LNCaP clone FGC (cell line): ENCODE measurements around the gene FAM76B.

Experiments
- DNase-seq: peaks from one replicate; pipeline ENCODE4 v3.0.0-alpha.2; 2011; ENCODE audit warnings: low read depth
- H3K4me3 ChIP-seq: 2 replicates; pipeline ENCODE4 v1.5.1; 2011; ENCODE audit warnings: mild to moderate bottlenecking, low read depth, low read length, control low read depth
- TF ChIP-seq, protein P1 (sequence below): IDR thresholded peaks from 2 replicates; pipeline ENCODE4 v1.5.1; 2012; ENCODE audit warnings: mild to moderate bottlenecking; ENCODE audit not compliant: control insufficient read depth, insufficient read depth; ENCODE audit errors: extremely low read depth

Gene FAM76B

DNA sequence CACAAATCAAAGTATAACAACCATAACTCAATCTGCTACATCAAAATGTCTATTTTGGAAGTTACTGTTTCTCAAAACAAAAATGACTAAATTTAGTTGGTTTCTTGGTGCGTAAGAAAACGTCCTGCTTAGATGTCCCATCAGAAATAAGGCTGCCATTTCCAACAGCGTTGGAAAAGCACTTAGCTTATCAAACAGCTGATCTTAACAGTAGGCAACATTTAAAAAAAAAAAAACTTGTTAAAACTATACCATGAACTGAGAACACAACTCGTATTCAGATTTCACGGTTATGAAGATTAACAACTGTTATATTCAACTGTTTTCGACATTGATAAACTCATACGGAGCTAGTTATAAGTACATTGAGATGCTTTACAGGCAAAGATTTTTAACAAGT is 3.1 kb upstream of the FAM76B start:
- H3K4me3 ChIP-seq: no peak overlapping the region
- TF ChIP-seq, protein P1, sequence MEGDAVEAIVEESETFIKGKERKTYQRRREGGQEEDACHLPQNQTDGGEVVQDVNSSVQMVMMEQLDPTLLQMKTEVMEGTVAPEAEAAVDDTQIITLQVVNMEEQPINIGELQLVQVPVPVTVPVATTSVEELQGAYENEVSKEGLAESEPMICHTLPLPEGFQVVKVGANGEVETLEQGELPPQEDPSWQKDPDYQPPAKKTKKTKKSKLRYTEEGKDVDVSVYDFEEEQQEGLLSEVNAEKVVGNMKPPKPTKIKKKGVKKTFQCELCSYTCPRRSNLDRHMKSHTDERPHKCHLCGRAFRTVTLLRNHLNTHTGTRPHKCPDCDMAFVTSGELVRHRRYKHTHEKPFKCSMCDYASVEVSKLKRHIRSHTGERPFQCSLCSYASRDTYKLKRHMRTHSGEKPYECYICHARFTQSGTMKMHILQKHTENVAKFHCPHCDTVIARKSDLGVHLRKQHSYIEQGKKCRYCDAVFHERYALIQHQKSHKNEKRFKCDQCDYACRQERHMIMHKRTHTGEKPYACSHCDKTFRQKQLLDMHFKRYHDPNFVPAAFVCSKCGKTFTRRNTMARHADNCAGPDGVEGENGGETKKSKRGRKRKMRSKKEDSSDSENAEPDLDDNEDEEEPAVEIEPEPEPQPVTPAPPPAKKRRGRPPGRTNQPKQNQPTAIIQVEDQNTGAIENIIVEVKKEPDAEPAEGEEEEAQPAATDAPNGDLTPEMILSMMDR: no peak
- DNase-seq: no peak

DNA sequence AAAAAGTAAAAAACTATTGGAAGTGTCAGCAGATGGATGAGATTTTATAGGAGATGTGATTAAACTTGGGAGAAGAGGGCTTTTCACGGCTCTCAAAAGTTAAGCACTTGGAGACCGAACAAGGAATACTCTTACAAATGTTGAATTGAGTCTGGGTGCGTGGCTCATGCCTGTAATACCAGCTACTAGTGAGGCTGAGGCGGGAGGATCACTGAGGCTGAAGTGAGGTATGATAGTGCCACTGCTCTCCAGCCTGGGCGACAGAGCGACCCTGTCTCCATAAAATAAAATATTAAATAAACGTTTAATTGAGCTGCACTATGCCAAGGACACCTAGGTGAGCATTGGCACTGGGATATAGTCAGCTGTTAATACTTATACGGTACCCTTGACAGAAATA is 2.6 kb upstream of the FAM76B start:
- H3K4me3 ChIP-seq: peak overlapping the region; percentile 86
- no peak for DNase-seq
- TF ChIP-seq, protein P1: no peak

DNA sequence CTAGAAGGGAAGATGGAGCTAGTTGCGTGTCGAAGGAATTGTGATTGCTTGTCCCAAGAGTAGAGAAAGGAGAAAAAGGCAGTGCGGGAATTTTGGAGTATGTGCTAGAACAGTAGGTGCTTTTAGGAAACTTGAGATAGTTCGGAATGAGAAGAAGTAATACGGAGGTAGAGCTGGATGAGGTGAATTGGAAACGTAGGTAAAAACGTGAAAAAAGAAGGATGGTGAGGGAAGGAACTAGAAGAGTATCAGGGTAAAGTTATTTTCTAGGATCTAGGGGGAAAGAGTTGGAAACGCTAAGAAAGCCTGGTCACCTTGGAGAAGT is 2.1 kb upstream of the FAM76B start:
- no peak for DNase-seq
- TF ChIP-seq, protein P1: no peak
- peak overlapping the region; percentile 86 for H3K4me3 ChIP-seq

DNA sequence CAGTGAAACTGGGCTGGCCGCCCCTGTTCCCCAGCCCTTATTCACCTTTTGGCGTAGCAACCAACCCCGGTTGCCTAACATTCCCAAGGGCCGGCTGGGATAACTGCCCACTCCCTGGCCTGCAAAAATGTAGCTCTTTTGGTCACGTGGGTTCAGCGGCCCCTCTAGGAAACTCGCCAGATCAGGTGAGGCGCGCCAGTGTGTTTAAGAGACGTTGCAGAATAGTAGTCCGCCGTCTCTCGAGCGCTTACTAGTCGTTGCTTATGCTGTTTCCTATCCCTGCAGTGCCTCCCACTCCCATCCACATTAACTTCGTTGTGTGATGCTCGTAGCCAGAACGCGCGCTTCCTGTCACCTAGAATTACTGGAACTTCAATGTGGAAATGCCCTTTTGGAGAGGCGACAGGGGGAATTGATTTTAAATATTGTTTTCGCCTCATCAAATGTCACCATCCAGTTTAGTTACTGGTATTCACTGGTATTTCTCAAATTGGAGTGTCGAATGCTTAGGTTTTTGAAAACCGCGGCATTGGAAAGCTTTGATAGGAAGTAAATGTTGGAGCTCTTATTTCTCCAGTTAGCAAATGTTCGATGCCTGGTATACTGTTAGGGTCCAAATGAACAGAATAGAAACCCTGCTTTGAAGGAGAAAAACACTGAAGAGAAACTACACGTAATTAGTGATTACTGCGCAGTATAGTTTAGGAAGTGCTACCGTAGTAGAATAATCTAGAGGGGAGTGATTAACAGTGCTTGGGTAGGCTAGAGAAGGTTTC is 1.5 kb upstream of the FAM76B start:
- TF ChIP-seq, protein P1: no peak
- peak overlapping the region; percentile 86 for H3K4me3 ChIP-seq
- DNase-seq: no peak

DNA sequence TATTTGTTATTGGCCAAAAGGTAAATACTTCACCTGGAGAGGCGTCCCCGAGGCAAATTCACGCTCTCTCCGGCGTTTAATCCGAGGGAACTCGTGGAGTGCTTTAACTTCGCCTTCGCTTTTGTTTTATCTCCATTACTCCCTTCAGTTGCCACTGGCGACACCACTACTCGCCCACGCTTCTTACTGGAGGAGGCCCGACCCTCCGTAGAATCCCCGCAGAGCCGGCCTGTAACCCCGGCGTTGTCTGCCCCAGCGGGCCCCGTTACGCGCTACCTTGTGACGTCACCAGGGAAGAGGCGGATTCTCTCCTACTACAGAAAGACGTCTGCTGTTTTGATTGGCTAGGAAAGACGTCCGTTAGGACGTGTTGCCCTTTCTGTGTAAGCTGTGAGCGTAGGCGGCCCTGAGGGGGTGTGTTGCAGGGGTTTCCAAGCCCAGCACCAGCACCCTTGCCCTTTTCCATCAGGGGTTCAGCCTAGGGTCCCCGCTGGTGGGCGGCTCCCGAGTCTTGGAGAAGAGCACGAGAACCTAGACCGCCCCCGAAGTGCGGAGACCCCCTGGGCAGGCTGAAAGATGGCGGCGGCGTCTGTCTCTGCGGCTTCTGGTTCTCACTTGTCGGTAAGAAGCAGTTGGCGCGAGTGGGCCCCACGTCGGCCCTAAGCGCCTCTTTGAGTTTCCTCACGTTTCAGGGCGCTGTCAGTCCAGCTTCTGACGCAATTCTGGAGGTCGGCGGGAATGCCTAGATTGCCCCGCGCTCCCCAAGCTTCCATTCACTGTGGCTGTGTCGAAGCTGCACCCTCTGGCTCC is 746 bp upstream of the FAM76B start, which contains the start of gene CEP57:
Gene CEP57, plus strand, starts transcription at position 376 of the 810 bp plus-strand sequence. Its CDS starts 201 bp downstream, at position 577.
- TF ChIP-seq, protein P1: no peak
- peak; percentile 95 for DNase-seq
- peak within 1 kb of the TSS; percentile 86 for H3K4me3 ChIP-seq

DNA sequence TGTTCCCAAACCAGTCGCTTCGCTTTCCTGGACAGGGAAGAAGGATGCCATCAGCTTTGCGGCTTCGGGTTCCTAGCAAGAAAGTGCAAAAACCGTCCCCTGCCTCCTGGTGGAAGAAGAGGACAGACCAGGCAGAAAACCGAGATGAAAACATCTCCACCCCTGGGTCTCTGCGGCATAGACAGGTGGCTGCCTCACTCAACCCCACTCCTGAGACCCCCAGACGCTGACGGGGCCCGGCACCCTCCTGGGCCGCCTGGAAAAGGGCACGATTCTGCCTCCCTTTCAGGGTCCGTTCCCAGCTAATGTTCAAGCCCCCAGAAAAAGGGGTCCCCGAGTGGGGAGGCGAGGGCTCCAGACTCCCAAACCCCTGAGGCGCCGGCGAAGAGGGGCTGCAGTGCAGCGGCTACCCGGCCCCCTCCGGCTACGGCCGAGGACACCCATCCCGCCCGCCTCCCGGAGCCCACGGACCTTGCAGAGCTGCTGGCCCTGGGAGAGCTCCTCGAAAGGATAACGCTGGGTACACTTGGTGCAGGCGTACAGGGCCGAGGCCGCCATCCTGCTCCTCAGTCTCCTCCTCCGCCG is 569 bp downstream of the FAM76B start:
- DNase-seq: no peak
- TF ChIP-seq, protein P1: peak; percentile 16; the same call in 1 of the 2 replicates
- peak overlapping the region; percentile 86 for H3K4me3 ChIP-seq
